ENCODE results near the gene CIDEA.
"Not testable (repeated sequence)": the region's sequence is repeated elsewhere in the genome, so short reads cannot be mapped to it uniquely, and the experiment has no call there.

- not testable (repeated sequence) for TF ChIP-seq POLR2A, CTCF (IDR thresholded peaks at IDR 0.05)
Observed at GRCh38 chr18:12226807-12227206, 27.4 kb upstream of the CIDEA start.

Measured in uterus (tissue), 2 donors.